K562 (cell line): Measurements from ENCODE around the gene PHLPP2. TPM values are rescaled to one million over a fixed set of nuclear protein-coding genes. Genes with fewer than 3 reads are reported as not detected.

Experiments
- ATF7 ChIP-seq: fragments of 450-650 bp; IDR thresholded peaks from 2 replicates; pipeline ENCODE4 v1.7.1; 2014; ENCODE audit warnings: mild to moderate bottlenecking, moderate library complexity
- CCAR2 ChIP-seq: fragments of 200-400 bp; formaldehyde crosslinking; IDR thresholded peaks from 2 replicates; pipeline ENCODE4 v1.6.1; 2017; ENCODE audit warnings: mild to moderate bottlenecking, low read depth, low read length
- CHCHD3 ChIP-seq: fragments of 250-450 bp; sonication (Bioruptor Pico); IDR thresholded peaks from 2 replicates; pipeline ENCODE4 v2.1.2; 2022; ENCODE audit warnings: mild to moderate bottlenecking
- CTCFL ChIP-seq: IDR thresholded peaks from 2 replicates; pipeline ENCODE4 v1.6.1; 2011; ENCODE audit warnings: borderline replicate concordance, low read depth, mild to moderate bottlenecking, moderate library complexity, low read length; ENCODE audit not compliant: insufficient read depth, poor library complexity, severe bottlenecking
- HMGN3 ChIP-seq: IDR thresholded peaks from 2 replicates; pipeline ENCODE4 v1.6.1; 2011; ENCODE audit warnings: borderline replicate concordance, low read depth, mild to moderate bottlenecking, mixed read lengths, low read length; ENCODE audit not compliant: insufficient read length; ENCODE audit errors: extremely low read depth
- KLF16 ChIP-seq: IDR thresholded peaks from 2 replicates; pipeline ENCODE4 v1.6.1; 2016; ENCODE audit warnings: antibody characterized with exemption
- NRF1 ChIP-seq, 2 experiments: fragments of 450-650 bp; IDR thresholded peaks in 1 of 2; conservative IDR thresholded peaks in 1 of 2; 2 replicates each; pipeline ENCODE4 v1.6.1; 2014; ENCODE audit warnings: mild to moderate bottlenecking in 2 of 2
- RAD51 ChIP-seq: fragments of 450-650 bp; IDR thresholded peaks from 2 replicates; pipeline ENCODE4 v1.7.1; 2016; ENCODE audit warnings: low read depth, mild to moderate bottlenecking, borderline replicate concordance
- RB1 ChIP-seq: fragments of 450-650 bp; IDR thresholded peaks from 2 replicates; pipeline ENCODE4 v1.6.1; 2017; ENCODE audit warnings: low read depth, mild to moderate bottlenecking
- RCOR1 ChIP-seq, 2 experiments: IDR thresholded peaks; 2 replicates each; pipeline ENCODE4 v1.6.1; 2012; ENCODE audit warnings: low read depth in 2 of 2, low read length in 2 of 2, borderline replicate concordance in 1 of 2, improper control_type of control experiment in 1 of 2
- SMC3 ChIP-seq: conservative IDR thresholded peaks from 2 replicates; pipeline ENCODE4 v1.6.1; 2011; ENCODE audit warnings: low read depth, low read length, improper control_type of control experiment; ENCODE audit not compliant: insufficient read depth
- polyA plus RNA-seq, 8 experiments: library from polyadenylated mRNA; depleted of rRNA in 4 of 8; stranded (reverse) in 5 of 8; unstranded in 3 of 8; fragments of >200 nt; fragmentation: Nextera tagmentation in 2 of 8; fragmentation: Illumina TruSeq in 1 of 8; extraction: Ambion mirVana in 2 of 8; extraction: Trizol in 1 of 8; gene quantifications; 2 replicates each; pipeline versions ENCODE4 v1.2.1 to v1.2.3, GENCODE V29; 2011 to 2014; ENCODE audit warnings: inconsistent platforms in 1 of 8, missing spikeins in 1 of 8
- total RNA-seq, 7 experiments: library from RNA; depleted of rRNA in 6 of 7; stranded (reverse); fragments of >200 nt in 6 of 7; fragmentation: Illumina TruSeq in 2 of 7; extraction: Trizol in 2 of 7; gene quantifications; 2 replicates each; pipeline versions ENCODE4 v1.2.1 to v1.2.3, GENCODE V29; 2011 to 2021; ENCODE audit warnings: low replicate concordance in 1 of 7
- TF ChIP-seq, protein P1 (sequence below): fragments of 450-650 bp; formaldehyde crosslinking; IDR thresholded peaks from 2 replicates; pipeline ENCODE4 v1.4.0; 2022; ENCODE audit warnings: missing genetic modification characterization
- TF ChIP-seq, protein P2 (sequence below), 2 experiments: fragments of 450-650 bp; formaldehyde crosslinking in 1 of 2; IDR thresholded peaks; 2 replicates each; pipeline versions ENCODE4 v1.4.0 to v1.6.1; 2014 to 2020; ENCODE audit warnings: mild to moderate bottlenecking in 2 of 2, borderline replicate concordance in 1 of 2, low read depth in 1 of 2

The PHLPP2 gene
- total and polyA plus RNA-seq, 9 of the 15 experiments (the other 6 are each of a cell fraction or from before 2014, with no cell fraction given), result 0.60 to 7.1 (median 2.6) TPM

- TF ChIP-seq RCOR1 (IDR thresholded peaks at IDR 0.05; ENCODE audit: borderline replicate concordance in 1 of 2, low read depth in 2 of 2, low read length in 2 of 2) (0 out of 4 replicates have a peak, but pooled peaks of 1 of the 2 experiments have one; percentile 20), HMGN3 (no peak), NRF1 (conservative IDR thresholded peaks at IDR 0.05 in 1 of 2, IDR thresholded peaks at IDR 0.05 in 1 of 2) (peak; percentile 86 to 89), KLF16 (0 out of 2 replicates have a peak, but pooled peaks have one; percentile 16), RAD51 (no peak), CHCHD3 (CRISPR knock-in tag) (no peak), CTCFL (peak; percentile 90), ATF7 (peak; percentile 17; the same call in 1 of the 2 replicates), SMC3 (peak; percentile 82), RB1 (peak; percentile 34; the same call in 1 of the 2 replicates), CCAR2 (no peak)
- TF ChIP-seq, protein P1, sequence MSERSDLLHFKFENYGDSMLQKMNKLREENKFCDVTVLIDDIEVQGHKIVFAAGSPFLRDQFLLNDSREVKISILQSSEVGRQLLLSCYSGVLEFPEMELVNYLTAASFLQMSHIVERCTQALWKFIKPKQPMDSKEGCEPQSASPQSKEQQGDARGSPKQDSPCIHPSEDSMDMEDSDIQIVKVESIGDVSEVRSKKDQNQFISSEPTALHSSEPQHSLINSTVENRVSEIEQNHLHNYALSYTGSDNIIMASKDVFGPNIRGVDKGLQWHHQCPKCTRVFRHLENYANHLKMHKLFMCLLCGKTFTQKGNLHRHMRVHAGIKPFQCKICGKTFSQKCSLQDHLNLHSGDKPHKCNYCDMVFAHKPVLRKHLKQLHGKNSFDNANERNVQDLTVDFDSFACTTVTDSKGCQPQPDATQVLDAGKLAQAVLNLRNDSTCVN (CRISPR knock-in tag), result no peak
- TF ChIP-seq, protein P2, sequence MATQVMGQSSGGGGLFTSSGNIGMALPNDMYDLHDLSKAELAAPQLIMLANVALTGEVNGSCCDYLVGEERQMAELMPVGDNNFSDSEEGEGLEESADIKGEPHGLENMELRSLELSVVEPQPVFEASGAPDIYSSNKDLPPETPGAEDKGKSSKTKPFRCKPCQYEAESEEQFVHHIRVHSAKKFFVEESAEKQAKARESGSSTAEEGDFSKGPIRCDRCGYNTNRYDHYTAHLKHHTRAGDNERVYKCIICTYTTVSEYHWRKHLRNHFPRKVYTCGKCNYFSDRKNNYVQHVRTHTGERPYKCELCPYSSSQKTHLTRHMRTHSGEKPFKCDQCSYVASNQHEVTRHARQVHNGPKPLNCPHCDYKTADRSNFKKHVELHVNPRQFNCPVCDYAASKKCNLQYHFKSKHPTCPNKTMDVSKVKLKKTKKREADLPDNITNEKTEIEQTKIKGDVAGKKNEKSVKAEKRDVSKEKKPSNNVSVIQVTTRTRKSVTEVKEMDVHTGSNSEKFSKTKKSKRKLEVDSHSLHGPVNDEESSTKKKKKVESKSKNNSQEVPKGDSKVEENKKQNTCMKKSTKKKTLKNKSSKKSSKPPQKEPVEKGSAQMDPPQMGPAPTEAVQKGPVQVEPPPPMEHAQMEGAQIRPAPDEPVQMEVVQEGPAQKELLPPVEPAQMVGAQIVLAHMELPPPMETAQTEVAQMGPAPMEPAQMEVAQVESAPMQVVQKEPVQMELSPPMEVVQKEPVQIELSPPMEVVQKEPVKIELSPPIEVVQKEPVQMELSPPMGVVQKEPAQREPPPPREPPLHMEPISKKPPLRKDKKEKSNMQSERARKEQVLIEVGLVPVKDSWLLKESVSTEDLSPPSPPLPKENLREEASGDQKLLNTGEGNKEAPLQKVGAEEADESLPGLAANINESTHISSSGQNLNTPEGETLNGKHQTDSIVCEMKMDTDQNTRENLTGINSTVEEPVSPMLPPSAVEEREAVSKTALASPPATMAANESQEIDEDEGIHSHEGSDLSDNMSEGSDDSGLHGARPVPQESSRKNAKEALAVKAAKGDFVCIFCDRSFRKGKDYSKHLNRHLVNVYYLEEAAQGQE (IDR thresholded peaks at IDR 0.05; ENCODE audit: borderline replicate concordance), result peak; percentile 63
- TF ChIP-seq, protein P2 (CRISPR knock-in tag; IDR thresholded peaks at IDR 0.05; ENCODE audit: low read depth), result no peak
Observed at GRCh38 chr16:71610936-71611871, 113.3 kb downstream of the PHLPP2 start (continued).
